Measurements from ENCODE around the gene WFIKKN1. TPM values are rescaled to one million over a fixed set of nuclear protein-coding genes. Genes with fewer than 3 reads are reported as not detected.
A peak's percentile ranks its signal among the peaks of the same experiment; 100 is the strongest.

WFIKKN1 gene
- total RNA-seq, 1 donor from 2014 or later: 0.94 TPM

DNA sequence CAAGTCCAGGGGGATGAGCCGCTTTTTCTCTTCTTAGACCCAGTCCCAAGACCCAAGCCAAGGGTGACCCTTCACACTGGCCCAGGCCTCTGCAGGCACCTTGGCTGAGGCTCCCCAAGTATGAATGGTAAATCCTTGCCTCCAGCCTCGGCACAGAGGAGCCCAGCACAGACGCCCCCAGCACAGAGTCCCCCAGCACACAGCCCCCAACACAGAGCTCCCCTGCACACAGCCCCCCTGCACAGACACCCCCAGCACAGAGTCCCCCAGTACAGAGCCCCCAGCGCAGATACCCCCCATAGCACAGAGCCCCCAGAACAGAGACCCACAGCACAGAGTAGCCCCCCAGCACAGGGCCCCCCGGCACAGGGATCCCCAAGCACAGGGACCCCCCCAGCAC, 9.8 kb downstream of the WFIKKN1 start:
- Mint-ChIP-seq H3K9me3 (no peaks in the 10 kb centered on the region), H3K27ac (no peak overlapping the region), H3K4me1 (peaks cover 8% of the 10 kb centered on the region), H3K4me3 (peak overlapping the region; percentile 39), H3K36me3 (no peaks in the 10 kb centered on the region), H3K27me3 (ENCODE audit: low read depth) (no peaks in the 10 kb centered on the region)
- TF ChIP-seq, protein P1, sequence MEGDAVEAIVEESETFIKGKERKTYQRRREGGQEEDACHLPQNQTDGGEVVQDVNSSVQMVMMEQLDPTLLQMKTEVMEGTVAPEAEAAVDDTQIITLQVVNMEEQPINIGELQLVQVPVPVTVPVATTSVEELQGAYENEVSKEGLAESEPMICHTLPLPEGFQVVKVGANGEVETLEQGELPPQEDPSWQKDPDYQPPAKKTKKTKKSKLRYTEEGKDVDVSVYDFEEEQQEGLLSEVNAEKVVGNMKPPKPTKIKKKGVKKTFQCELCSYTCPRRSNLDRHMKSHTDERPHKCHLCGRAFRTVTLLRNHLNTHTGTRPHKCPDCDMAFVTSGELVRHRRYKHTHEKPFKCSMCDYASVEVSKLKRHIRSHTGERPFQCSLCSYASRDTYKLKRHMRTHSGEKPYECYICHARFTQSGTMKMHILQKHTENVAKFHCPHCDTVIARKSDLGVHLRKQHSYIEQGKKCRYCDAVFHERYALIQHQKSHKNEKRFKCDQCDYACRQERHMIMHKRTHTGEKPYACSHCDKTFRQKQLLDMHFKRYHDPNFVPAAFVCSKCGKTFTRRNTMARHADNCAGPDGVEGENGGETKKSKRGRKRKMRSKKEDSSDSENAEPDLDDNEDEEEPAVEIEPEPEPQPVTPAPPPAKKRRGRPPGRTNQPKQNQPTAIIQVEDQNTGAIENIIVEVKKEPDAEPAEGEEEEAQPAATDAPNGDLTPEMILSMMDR (IDR thresholded peaks at IDR 0.05; ENCODE audit: unreplicated experiment): no peak
- DNase-seq (ENCODE audit: low spot score in 2 of 2, unreplicated experiment in 2 of 2): no peak

DNA sequence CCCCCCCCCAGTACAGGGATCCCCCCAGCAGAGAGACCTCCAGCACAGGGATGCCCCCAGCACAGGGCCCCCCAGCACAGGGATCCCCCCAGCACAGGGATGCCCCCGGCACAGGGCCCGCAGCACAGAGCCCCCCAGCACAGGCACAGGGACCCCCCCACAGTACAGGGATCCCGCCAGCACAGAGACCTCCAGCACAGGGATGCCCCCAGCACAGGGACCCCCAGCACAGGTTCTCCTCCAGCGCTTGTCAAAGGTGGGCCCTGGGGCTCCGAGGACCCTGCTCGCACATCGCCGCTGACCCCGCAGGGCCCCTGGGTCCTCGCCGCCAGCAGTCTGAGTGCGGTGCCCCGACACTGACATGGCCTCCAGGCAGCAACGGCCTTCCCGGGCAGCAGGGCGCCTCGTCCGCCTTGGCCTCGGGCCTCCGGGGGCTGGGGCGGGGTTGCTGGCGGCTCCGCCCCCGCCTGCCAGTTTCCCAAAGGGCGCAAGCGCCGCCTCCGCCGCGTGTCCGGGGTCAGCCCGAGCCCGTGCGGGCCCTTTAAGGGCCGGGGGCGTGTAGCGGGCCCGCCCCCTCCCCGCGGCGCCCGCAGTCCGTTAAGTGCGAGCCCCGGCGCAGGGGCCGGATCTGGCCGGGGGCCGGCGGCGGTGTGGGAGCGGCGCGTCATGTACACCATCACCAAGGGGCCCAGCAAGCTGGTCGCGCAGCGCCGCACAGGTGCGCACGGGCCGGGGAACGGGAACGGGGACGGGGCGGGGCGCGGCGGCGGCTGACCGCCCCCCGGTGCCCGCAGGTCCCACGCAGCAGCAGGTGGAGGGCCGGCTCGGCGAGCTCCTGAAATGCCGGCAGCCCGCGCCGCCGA, 10.8 kb downstream of the WFIKKN1 start, which contains the start of gene MCRIP2:
MCRIP2 (plus strand) TSS at position 503 of the 863 bp plus-strand sequence; CDS start at position 667, 164 bp downstream.
- no peaks in the 10 kb centered on the region for H3K27me3 Mint-ChIP-seq (ENCODE audit: low read depth)
- peaks cover 7% of the 10 kb centered on the region for H3K4me1 Mint-ChIP-seq
- no peak within 1 kb of the TSS for H3K27ac Mint-ChIP-seq
- no peaks in the 10 kb centered on the region for H3K36me3 Mint-ChIP-seq
- TF ChIP-seq, protein P1 (IDR thresholded peaks at IDR 0.05; ENCODE audit: unreplicated experiment): no peak
- peak in 1 of 2 experiments; percentile 66 for DNase-seq (ENCODE audit: low spot score in 2 of 2, unreplicated experiment in 2 of 2)
- H3K9me3 Mint-ChIP-seq: no peaks in the 10 kb centered on the region
- peak within 1 kb of the TSS; percentile 62 for H3K4me3 Mint-ChIP-seq

DNA sequence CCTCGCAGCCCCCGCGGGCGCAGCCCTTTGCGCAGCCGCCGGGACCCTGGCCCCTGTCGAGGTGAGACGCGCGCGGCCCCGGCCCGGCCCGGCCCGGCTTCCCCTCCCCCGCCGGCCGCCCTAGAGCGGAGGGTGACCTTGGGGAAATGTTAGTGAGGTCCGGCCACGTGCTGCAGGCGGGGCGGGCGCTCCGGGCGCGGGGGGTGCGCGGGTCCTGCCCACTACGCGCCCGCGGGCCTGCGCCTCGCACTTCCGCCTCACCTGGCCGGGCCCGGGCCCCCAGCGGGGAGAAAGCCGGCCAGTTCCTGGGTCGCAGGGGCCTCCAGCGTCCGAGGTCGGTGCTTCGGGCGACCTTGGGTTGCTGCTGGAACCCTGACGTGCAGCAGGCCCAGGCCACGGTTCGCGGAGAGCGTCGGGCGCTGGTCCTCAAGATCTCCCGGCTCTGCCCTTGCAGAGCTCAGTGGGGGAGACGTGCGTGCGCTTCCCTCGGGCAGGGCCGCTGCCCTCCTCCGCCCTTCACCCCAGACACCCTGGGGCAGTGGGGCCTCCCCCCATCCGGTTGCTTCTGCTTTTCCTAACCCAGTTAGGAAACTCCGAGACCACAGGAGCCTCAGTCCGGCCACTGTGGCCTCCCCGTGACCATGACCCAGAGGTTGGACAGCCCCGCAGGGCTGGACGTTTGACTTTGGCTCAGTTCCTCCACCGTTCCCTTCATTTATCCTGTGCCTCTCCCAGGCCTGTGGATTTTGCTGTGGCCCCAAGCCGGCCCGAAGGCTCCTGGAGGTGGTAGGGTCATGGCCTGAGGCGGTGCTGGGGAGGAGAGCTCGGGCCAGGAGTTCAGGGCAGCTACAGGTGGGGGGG, 11.6 kb downstream of the WFIKKN1 start:
- Mint-ChIP-seq H3K27me3 (ENCODE audit: low read depth) (no peaks in the 10 kb centered on the region), H3K27ac (no peak overlapping the region), H3K4me3 (peak overlapping the region; percentile 62), H3K9me3 (no peaks in the 10 kb centered on the region), H3K4me1 (peaks cover 4% of the 10 kb centered on the region), H3K36me3 (no peaks in the 10 kb centered on the region)
- TF ChIP-seq, protein P1 (IDR thresholded peaks at IDR 0.05; ENCODE audit: unreplicated experiment): no peak
- no peak for DNase-seq (ENCODE audit: low spot score in 2 of 2, unreplicated experiment in 2 of 2)

DNA sequence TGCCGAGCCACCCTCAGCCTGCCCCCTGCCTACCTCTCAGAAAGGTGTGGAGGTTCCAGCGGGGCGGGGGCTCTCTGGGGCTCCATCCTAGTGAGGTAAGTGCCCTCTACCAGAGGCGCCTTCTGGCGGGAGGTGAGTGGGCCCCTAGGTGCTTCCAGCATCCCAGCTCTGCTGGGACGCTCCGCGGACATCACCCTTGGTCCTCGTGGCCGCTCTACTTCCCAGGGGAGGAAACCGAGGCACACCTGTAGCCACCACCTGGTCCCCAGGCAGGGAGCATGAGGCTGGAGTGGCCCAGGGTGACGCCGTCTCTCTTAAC, 12.2 kb downstream of the WFIKKN1 start:
- H3K27ac Mint-ChIP-seq: no peak overlapping the region
- H3K36me3 Mint-ChIP-seq: no peaks in the 10 kb centered on the region
- H3K4me1 Mint-ChIP-seq: peaks cover 6% of the 10 kb centered on the region
- no peak for DNase-seq (ENCODE audit: low spot score in 2 of 2, unreplicated experiment in 2 of 2)
- no peaks in the 10 kb centered on the region for H3K27me3 Mint-ChIP-seq (ENCODE audit: low read depth)
- no peaks in the 10 kb centered on the region for H3K9me3 Mint-ChIP-seq
- TF ChIP-seq, protein P1 (IDR thresholded peaks at IDR 0.05; ENCODE audit: unreplicated experiment): no peak
- peak overlapping the region; percentile 62 for H3K4me3 Mint-ChIP-seq

DNA sequence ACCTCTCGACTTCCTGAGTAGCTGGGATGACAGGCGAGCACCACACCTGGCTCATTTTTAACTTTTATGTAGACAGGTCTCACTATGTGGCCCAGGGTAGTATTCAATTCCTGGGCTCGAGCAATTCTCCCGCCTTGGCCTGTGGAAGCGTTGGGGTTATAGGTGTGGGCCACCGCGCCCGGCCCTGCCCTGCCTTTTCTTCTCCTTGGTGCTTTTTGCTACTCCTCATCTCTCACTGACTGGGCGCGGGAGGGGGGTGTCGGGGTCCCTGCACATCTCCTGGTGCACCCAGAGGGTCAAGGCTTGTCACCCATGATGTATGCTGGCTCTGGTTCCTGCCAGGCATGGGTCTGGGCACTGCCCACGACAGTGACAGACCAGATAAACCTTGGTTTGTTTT, 13.8 kb downstream of the WFIKKN1 start:
- DNase-seq (ENCODE audit: low spot score in 2 of 2, unreplicated experiment in 2 of 2): no peak
- H3K27me3 Mint-ChIP-seq (ENCODE audit: low read depth): no peaks in the 10 kb centered on the region
- no peaks in the 10 kb centered on the region for H3K9me3 Mint-ChIP-seq
- H3K4me3 Mint-ChIP-seq: peak overlapping the region; percentile 28
- no peaks in the 10 kb centered on the region for H3K36me3 Mint-ChIP-seq
- TF ChIP-seq, protein P1 (IDR thresholded peaks at IDR 0.05; ENCODE audit: unreplicated experiment): no peak
- no peak overlapping the region for H3K27ac Mint-ChIP-seq
- H3K4me1 Mint-ChIP-seq: peaks cover 10% of the 10 kb centered on the region

All from mesothelial cell of epicardium (in vitro differentiated cells).